Left kidney (tissue), 2 donors: ENCODE measurements around the gene LRMDA. TPM values are rescaled to one million over a fixed set of nuclear protein-coding genes. Genes with fewer than 3 reads are reported as not detected.
"Not testable (repeated sequence)": the region's sequence is repeated elsewhere in the genome, so short reads cannot be mapped to it uniquely, and the experiment has no call there.

Experiments used
- DNase-seq: peaks from one replicate; pipeline ENCODE4 v3.0.0-alpha.2; 2013
- polyA plus RNA-seq: library from polyadenylated mRNA; unstranded; fragments of 120-200 nt; gene quantifications from one replicate; pipeline ENCODE4 v1.2.1, GENCODE V29; 2013; ENCODE audit not compliant: insufficient read length

LRMDA gene
- polyA plus RNA-seq, 1 donor = 18.0 TPM

DNA sequence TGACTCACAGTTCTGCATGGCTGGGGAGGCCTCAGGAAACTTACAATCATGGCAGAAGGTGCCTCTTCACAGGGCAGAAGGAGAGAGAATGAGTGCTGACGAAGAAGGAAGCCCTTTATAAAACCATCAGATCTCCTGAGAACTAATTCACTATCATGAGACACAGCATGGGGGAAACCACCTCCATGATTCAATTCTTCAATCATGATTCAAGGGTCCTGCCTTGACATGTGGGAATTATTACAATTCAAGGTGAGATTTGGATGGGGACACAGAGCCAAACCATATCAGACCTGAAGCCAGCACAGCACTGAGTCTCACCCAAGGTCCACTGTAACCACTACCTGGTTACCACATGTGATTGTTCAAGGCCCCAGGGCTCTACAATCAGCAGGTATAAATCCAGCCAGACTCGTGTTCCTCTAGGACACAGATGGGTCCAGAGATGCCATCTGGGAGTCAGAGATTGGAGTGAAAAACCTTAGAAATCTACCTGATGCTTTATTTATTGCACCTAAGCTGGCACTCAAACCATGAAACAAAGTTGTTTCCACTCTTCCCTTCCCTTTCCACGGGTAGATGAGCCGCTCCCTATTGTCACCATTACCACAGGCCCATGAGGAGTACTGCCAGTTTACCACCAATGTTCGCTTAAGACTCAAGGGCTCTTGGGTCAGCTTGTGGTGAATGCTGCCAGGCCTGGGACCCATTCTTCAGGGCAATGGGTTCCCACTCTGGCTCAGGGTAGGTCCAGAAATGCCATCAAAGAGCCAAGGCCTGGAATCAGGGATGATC, 1061.5 kb downstream of the LRMDA start:
- no peak for DNase-seq

DNA sequence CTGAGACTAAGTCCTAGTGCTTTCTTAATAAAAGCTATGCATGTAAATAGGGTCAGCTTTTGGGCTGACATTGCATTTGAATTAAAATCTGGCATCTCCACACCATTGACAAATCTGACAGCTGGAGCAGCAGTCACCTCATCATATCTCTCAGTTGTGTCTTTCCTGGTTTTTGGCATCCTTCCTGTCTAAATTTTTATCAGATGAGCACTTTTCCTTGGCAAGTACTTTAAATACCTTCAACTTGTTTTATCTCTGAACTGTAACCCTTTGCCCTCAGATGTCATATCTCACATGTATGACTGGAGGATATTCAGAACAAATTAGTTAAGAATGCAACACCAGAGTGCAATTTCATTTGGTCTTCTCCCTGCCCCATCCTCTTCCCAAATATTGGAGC, 1066.2 kb downstream of the LRMDA start:
- DNase-seq = no peak

DNA sequence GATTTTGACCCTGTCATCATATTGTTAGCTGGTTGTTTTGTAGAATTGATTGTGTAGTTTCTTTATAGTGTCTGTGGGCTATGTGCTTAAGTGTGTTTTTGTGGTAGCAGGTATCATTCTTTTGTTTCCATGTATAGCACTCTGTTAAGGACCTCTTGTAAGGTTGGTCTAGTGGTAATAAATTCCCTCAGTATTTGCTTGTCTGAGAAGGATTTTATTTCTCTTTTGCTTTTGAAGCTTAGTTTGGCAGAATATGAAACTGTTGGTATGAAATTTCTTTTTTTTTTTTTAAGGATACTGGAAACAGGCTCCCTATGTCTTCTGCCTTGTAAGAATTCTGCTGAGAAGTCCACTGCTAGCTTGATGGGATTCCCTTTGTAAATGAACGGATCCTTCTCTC, 1073.4 kb downstream of the LRMDA start:
- DNase-seq = no peak

DNA sequence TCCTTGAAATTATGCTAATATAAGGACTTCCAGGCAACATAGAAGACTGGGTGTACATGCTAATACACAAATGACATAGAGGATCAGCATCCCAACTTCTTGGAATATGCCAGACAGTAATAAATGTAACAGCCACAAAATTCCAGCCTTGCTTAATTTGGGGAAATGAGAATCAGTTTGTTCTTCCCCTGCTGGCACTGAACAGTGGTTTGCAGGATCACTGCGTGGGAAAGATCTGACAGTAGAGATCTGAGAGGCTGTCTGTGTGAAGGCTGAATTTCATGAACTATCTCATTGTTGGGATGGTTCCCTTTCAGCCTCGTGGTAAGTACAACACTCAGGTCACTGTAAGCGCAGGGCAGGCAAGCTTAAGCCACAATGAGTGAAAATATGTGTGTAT, 1078.0 kb downstream of the LRMDA start:
- no peak for DNase-seq

DNA sequence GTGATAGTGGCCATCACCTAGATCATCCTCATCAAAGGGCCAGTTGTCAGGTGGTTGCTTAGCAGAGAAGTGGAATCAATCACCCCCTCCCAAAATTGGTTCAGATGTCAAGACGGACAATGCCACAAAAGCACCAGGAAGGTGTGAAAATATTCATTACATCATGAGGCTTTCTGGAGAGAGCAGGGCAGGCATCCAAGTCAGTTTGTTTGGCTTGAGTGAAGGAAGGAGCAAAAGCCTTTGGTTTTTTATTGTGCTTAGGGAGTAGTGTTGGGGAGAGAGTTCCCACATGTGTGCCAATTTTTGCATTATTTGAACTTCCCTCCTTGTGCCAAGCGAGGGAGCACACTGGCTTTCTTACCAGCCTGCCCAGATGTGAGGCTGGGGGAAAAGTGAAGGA, 1082.9 kb downstream of the LRMDA start:
- DNase-seq = no peak

DNA sequence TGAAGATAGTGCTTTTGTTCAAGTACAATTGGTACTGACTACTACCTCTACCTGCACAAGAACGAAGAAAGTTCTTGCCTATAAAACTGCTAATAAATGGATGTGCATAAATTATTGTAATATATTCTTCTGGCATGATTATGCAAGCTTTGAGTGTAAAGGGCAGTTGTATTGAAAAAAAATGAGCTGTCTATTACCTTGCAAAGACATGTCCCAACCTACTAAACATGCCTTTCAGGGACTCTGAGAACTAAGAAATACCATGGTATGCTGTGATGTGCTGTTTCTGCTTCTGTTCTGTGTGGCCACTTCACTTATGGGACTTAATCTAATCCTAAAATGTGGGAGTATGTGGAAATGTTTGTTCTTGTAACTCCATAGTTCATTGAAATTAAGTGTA, 1083.4 kb downstream of the LRMDA start:
- DNase-seq = no peak

DNA sequence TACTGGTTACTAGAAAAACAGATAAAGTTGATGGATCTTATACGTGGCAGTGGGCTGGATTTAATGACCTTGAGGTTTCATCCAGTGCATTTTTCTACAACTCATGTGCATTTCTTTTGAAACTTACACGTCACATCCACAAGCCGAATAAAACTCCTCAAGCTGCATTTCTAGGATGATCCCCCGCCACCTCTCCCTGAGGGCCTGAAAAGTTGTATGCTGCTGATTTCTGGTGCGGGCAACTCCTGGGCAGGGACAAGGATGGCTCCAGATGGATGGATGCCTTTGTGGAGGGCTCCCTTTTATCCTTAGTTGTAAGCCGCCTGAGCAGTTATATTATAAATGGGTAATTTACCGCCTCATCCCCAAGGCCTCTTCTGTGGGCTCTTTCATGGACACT, 1091.1 kb downstream of the LRMDA start:
- DNase-seq = no peak

DNA sequence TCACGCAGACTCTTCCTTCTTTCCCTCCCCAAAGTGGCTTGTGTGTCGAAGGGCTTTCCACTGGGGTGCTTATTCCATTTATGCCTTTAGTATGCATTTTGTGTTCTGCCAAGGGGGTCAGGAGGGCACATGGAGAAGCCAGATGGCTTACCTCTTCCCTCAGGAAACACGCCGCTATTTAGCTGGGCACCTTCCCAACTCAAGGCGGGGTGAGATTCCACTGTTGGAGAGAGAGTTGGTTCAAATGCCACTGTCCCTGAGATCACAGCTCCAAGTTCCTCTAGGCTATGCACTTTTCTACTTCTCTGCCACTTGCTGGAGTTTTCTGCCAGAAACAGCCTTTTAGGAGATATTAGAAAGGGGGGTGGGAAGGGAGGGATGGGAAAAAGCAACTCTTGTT, 1091.8 kb downstream of the LRMDA start:
- no peak for DNase-seq

DNA sequence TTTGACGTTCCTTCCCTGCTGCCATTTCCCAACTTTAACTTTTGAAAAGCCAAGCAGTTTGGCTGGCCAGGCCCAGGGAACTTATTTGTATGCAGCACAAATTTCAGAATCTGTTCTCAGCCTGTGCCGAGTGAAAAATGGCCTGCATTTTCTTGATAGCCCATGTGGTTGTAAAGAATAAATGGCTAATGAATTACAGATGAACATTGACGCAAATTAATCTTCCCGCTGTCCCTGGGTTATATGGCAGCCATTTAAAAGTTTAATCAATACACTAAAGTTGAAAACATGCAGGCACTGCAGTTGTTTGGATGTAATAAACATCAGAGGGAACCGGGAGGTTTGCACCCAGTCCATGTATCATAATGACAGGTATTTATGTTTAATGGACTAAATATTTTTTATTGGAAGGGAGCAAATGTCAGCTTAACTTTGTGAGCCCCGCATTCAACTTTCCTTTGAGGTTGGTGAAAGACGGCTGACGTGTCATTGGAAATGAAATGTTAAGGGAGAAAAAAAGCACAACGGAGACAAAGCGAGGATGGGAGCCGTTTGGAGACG, 1092.4 kb downstream of the LRMDA start:
- peak; percentile 66 for DNase-seq

DNA sequence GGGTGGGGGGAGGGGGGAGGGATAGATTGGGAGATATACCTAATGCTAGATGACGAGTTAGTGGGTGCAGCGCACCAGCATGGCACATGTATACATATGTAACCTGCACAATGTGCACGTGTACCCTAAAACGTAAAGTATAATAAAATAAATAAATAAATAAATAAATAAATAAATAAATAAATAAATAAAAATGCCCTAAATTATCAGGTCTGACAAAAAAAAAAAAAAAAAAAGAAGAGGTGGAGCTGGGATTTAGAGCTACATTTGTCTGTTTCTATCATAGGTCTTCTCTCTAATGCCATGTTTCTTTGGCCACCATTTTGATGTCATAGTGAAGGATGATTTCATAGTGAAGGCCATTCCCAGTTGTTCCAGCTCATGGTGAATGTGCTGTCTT, 1095.4 kb downstream of the LRMDA start:
- DNase-seq = not testable (repeated sequence)

DNA sequence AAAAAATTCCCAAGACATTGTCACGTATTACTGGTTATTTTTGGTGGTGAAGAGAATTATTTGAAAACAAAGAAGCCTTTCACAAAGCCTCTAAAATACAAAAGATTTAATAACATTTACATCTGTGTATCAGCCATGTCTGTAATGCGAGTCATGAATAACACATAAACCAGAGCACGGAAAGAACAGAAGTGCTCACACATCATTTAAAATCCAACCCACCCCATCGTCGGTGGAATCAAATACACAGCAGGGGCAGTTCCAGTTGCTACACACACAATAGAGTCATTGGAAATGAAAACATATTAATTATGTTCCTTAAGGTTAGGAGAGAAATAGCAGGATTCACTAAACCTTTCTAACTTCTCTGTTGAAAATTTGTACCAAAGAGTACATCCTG, 1108.9 kb downstream of the LRMDA start:
- no peak for DNase-seq

DNA sequence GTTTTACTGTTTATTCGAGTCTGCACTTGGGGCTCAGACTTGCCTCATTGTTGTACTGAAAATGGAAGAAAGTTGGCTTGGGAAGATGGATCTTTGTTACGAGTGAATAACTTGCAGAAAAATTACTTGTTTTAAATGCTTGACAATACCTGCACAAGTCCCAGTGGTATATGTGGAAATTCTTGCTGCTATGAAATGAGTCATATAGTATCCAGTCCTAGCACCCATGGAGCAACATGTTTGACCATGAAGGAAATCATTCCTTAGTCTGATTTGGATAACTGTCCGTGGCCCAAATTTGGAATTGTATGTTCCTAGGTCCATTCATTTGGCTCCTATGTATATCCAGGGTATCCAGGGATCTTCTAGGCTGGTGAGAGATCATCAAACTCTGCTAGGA, 1109.4 kb downstream of the LRMDA start:
- no peak for DNase-seq

DNA sequence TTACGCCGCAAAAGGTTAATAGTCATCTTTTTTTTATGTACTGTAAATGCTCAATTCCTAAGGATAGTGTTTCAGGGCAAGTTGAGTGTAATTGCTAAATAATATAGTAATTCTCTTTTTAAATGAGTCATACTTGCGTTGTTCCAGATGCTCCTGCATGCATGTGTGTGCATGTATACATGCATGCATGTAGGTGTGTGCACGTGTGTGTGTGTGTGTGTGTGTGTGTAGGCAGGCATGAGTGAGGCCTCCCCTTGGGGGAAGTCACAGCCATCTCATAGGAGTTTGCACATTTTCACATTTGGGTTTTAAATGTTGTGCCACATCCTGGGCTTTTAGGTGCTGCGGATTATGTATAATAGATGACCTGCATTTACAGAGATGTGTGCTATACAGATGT, 1110.4 kb downstream of the LRMDA start:
- DNase-seq = no peak

DNA sequence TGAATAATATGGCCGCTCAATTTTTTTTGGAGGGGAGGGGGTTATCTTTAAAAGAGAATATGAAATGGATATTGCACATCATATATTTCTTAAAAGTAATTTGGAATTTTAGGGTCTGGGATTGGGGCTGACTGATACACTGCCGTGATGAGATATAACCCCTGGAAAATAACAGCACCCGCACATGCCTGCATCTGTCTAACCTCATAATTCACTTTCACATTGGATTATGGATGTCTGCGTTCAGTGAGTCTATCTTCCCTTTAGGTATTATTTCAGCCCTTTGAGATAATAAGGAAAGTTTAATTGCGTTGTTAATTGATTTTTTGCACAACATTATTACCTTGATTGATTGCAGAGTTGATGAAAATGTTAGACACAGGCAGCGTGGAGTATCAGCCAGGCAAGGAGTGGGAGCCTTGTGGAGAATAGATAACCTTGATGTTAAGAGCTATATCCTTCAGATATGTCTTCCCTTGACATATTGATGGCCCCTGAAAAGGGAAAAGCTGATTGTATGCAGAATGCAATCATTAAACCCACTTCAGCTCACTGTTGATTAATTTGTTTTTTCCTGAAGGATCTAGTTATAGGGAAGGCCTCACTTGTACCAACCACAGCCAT, 1111.0 kb downstream of the LRMDA start:
- no peak for DNase-seq

DNA sequence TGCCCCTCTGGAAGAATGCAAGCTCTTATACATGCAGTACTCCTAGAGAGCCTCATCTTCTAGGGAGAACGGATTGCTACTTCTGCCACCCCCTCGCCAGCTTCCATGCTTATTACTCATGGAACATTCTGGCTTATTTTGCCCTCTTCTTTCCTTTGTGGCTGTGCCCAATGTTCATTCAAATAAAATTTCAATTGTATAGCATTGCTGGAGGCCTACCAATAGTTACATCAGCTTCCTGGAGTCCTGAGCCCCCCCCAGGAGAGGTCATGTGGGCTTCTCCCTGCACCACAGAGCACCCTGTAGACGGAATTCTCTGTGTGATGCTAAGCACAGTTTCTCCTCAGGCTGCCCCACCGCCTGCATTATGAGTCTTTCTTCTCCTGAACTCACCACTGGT, 1112.2 kb downstream of the LRMDA start:
- no peak for DNase-seq

DNA sequence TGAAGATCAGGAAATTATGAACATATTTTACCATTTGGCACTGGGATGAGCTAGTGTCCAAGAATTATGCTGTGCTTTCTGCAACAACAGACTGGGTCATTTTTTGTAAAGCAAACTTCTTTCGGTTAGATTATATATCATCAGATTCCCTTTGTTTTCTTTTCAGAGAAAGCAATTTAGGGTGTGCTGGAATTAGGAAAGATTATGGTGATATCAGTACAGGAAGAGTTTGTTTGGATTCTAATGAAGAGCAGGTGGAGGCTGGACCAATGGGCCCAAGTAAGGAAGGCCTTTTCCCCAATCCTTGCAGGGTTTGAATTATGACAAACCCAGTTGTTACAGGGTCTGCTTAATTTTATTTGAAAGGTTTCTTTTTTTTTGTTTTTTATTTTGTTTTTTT, 1113.4 kb downstream of the LRMDA start:
- DNase-seq = no peak

DNA sequence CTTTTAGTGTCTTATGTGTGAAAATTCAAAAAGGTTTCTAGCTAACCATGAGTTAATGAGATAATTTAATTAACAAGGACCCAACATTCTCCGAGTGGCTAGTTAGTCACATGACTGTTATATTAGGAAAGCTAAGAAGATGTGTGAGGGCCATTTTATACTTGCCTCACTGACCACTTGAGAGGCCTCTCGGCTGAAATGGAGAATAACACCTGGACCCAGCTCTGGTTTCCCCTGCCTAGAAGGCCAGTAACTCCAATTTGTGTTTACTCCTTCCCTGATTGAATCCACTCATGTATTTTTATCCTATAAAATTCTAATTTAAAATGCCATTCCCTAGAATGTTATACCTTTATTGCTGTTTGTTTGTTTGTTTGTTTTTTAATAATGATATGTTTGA, 1115.0 kb downstream of the LRMDA start:
- DNase-seq = no peak

DNA sequence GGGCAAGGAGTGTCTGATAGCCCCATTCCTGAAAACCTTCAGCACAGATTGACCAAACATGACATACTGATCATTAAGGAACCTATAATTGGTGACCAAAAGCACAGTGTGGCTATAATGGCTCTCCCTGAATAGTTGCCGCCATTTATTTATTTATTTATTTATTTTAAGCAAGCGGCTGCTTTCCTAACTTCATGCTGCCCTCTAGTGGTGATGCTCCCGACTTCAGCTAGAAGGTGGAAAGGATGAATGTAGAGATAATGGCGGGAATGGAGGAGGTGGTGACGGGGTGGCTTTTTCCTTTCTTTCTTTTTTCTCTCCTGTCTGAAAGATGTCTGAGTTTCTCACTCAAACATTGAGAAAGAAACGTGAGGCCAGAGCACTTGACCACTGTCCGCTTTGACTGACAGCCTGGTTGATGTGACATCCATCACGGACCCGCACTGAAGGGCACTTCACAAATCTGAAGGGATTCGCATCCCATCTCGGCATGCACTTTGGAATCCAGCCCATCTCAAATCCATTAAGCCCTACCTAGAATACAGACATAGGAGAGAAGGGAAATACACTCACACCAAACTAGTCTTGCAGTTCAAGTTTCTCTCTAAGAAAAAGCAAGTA, 1116.0 kb downstream of the LRMDA start:
- peak; percentile 90 for DNase-seq

DNA sequence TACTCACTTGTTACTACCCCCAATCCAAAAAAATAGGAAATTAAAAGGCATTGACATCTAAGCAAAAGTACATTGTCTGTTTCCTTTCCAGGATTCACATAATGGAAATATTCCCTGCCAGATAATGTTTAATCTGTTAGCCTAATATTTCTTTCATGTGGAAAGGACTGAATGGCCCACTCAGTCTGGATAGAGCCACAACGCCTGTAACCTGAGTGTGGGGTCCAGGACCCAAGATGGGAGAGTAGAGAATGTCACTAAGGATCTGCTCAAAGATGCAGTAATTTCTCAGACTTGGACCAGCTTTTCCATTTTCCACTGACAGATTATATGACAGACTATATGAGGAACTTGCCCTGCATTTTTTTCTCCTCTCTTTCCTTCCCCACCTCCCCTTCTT, 1117.3 kb downstream of the LRMDA start:
- DNase-seq = no peak

DNA sequence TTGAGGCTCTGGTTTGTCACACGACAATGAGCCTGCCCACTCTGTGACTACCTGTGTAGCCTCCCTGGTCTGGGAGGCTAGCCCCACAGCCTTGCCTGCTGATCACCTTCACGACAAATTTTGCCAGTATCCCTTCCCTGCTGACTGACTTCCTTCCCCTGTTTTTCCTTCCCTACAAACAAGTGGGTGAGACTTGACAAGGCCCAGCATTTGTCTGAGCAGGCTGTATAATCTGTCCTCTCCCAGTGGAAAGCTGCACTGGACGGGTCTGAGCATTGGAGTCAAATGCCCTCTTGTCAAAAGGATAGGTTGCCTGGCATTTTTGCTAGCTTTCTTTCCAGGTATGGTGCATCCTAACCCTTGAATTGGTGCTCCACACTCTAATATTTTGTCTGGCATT, 1117.7 kb downstream of the LRMDA start:
- no peak for DNase-seq

DNA sequence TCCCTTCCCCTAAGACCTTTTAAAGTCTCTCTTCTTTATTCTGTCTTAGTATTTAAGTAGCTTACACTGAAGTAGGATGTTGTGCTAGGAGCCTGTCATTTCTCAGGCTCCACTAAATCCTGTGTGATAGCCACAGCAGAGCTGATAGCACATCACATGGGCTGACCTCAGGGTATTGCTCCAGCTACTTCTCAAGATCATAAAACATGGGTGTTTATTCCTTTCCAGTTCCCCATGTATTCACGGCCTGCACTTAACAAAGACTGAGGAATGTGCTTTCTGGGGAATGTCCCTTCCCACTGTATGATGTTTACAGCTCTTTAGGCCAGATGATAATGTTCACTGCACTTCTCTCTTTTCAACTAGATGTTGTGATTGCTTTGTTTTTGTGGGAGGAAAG, 1119.4 kb downstream of the LRMDA start:
- no peak for DNase-seq

DNA sequence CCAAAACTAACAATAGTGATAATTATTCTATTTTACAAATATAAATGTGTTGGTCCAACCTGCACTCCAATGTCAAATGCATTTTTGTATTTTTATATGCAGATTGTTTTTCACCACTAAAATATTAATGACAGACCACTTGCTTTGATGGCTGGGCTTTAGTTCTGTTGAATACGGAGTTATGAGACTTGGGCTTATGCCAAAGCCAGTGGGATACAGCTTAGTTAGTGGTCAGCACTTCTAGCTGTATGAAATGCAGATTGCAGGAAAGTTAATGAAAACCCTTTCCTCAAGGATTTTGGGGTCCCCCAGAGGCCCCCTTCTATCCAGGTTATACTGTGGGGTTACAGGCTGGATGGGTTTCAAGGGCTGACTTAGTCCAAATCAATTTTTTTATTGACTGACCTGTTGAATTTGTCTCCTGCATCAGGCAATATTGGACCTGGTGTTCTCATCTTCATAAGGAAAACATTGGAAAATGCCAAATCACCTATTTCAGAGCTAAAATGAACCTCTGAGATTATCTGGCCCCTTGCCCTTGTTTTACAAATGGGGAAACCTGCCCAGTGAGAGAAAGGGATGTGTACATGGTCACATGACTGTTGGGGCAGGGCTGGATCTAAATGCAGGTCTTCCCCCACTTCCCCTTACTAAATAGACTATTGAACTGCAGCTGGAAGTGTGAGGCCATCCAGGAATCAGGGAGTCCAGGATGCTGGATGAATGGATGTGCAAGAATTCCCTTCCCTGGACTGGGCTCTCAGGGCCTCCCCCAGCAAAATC, 1120.9 kb downstream of the LRMDA start:
- no peak for DNase-seq
